Uterus (tissue), 2 donors: Measurements from ENCODE around the gene CBR3.

Source experiments
- POLR2A ChIP-seq, 2 donors: fragments of 450-650 bp; IDR thresholded peaks; one replicate each; pipeline ENCODE4 v1.6.1; 2016; ENCODE audit warnings: antibody characterized with exemption in 2 of 2, mild to moderate bottlenecking in 1 of 2, moderate library complexity in 1 of 2
- TF ChIP-seq, protein P1 (sequence below), 4 experiments: fragments of 200-600 bp in 2 of 4; fragments of 450-650 bp in 2 of 4; sonication (generic) in 2 of 4; IDR thresholded peaks; one replicate each; pipeline ENCODE4 v1.5.1; 2016 to 2019; ENCODE audit warnings: antibody characterized with exemption in 4 of 4, mild to moderate bottlenecking in 2 of 4, moderate library complexity in 1 of 4

DNA sequence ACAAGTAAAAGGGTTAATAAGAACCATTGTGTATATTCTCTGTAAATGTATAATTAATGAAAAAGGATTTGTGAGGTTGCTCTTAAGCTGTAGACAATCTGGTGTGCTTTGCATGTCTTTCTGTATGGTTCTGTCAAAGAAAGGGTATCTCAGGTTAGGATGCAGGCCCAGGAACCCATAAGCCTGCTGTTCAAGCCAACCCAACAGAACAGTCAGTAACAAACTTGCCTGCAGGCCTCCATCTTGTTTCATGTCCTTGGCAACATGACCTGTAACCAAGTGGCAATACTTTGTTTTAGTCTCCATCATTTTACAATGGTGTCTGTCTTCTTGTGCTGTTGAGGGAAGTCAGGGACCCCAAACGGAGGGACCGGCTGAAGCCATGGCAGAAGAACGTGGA lies 35.9 kb upstream of the CBR3 start:
- TF ChIP-seq, protein P1, sequence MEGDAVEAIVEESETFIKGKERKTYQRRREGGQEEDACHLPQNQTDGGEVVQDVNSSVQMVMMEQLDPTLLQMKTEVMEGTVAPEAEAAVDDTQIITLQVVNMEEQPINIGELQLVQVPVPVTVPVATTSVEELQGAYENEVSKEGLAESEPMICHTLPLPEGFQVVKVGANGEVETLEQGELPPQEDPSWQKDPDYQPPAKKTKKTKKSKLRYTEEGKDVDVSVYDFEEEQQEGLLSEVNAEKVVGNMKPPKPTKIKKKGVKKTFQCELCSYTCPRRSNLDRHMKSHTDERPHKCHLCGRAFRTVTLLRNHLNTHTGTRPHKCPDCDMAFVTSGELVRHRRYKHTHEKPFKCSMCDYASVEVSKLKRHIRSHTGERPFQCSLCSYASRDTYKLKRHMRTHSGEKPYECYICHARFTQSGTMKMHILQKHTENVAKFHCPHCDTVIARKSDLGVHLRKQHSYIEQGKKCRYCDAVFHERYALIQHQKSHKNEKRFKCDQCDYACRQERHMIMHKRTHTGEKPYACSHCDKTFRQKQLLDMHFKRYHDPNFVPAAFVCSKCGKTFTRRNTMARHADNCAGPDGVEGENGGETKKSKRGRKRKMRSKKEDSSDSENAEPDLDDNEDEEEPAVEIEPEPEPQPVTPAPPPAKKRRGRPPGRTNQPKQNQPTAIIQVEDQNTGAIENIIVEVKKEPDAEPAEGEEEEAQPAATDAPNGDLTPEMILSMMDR (IDR thresholded peaks at IDR 0.05) = no peak
- TF ChIP-seq POLR2A (IDR thresholded peaks at IDR 0.05) = no peak
